ENCODE results near the gene FBXL5. TPM values are rescaled to one million over a fixed set of nuclear protein-coding genes. Genes with fewer than 3 reads are reported as not detected.

The FBXL5 gene
- total and polyA plus RNA-seq, 2 donors (not counting 3 experiments of a cell fraction or from before 2014, with no cell fraction given), result 42.2 to 60.2 TPM

GRCh38 chr4:15648600-15648999 lies 6.6 kb downstream of the FBXL5 start:
- TF ChIP-seq POLR2A (IDR thresholded peaks at IDR 0.05; ENCODE audit: low read depth, low read length), result no peak
- no peak for TF ChIP-seq POLR2AphosphoS5 (IDR thresholded peaks at IDR 0.05; ENCODE audit: insufficient read depth, low read depth, low read length)
- TF ChIP-seq FOS (IDR thresholded peaks at IDR 0.05; ENCODE audit: borderline replicate concordance, insufficient read depth, low read length), result no peak
- TF ChIP-seq MAX (IDR thresholded peaks at IDR 0.05; ENCODE audit: insufficient read depth, insufficient read length), result no peak
- no peak for TF ChIP-seq MYC (IDR thresholded peaks at IDR 0.05; ENCODE audit: low read depth, low read length)
- no peak for TF ChIP-seq JUN (IDR thresholded peaks at IDR 0.05; ENCODE audit: borderline replicate concordance, insufficient read depth, insufficient read length, low read depth)
- no peak for TF ChIP-seq EZH2 (IDR thresholded peaks at IDR 0.05; ENCODE audit: borderline replicate concordance, low read depth, low read length, severe bottlenecking)
- no peak for TF ChIP-seq GATA2 (IDR thresholded peaks at IDR 0.05; ENCODE audit: insufficient read depth, insufficient read length, low read depth, low read length)
- TF ChIP-seq CTCF (IDR thresholded peaks at IDR 0.05; ENCODE audit: extremely low read depth in 1 of 2, insufficient read depth in 1 of 2, low read depth in 1 of 2, low read length in 2 of 2), result no peak
- Histone ChIP-seq H3K27me3 (ENCODE audit: control insufficient read depth in 2 of 2, insufficient read depth in 2 of 2, low read length in 2 of 2) (no peaks in the 10 kb centered on the region), H4K20me1 (replicated peaks; ENCODE audit: control insufficient read depth, extremely low read depth, insufficient read depth, low read length) (peaks cover 6% of the 10 kb centered on the region), H3K4me2 (ENCODE audit: insufficient read depth, low read length) (no peak overlapping the region), H3K9me1 (replicated peaks; ENCODE audit: control insufficient read depth, extremely low read depth, insufficient read depth, low read length) (no peaks in the 10 kb centered on the region), H3K9me3 (replicated peaks; ENCODE audit: control insufficient read depth, insufficient read depth, low read length) (no peaks in the 10 kb centered on the region), H2AFZ (ENCODE audit: low read depth, low read length) (no peak overlapping the region), H3K79me2 (ENCODE audit: control insufficient read depth, insufficient read depth, low read length) (peaks cover 94% of the 10 kb centered on the region), H3K4me3 (replicated peaks in 1 of 3; ENCODE audit: insufficient read depth in 1 of 3, low read depth in 1 of 3, low read length in 3 of 3) (no peak overlapping the region), H3K36me3 (ENCODE audit: control insufficient read depth in 2 of 2, extremely low read depth in 1 of 2, insufficient read depth in 2 of 2, low read length in 2 of 2) (no peaks in the 10 kb centered on the region), H3K4me1 (ENCODE audit: control insufficient read depth, extremely low read depth, insufficient read depth, low read length) (peaks cover 22% of the 10 kb centered on the region), H3K27ac (ENCODE audit: insufficient read depth, low read depth, low read length) (no peak overlapping the region), H3K9ac (replicated peaks; ENCODE audit: extremely low read depth, insufficient read depth, low read length) (no peak overlapping the region)
- intact Hi-C loops (cut with micrococcal nuclease), result no loop called here
- dilution Hi-C loops (cut with MboI; ENCODE audit: extremely low pct_ligation_motif_present, low sequenced_read_pairs), result no loop called here
- no TSS peak for BruUV-seq (replicated peaks)
- ChIA-PET CTCF (no interaction called here), POLR2A (no interaction called here)
- DNase-seq (ENCODE audit: low read depth, low spot score) (no peak), FAIRE-seq (no peak)
